Heart right ventricle (tissue), 16 donors: ENCODE results near the gene RPRD1B. TPM values are rescaled to one million over a fixed set of nuclear protein-coding genes. Genes with fewer than 3 reads are reported as not detected.

Experiments used
- ATAC-seq, 8 donors: fragments of 200-7000 bp; cut with Tn5 transposase; one replicate each; pipeline ENCODE4 v1.9.1; 2020; ENCODE audit warnings: mild to moderate bottlenecking in 8 of 8, moderate library complexity in 8 of 8, moderate number of reproducible peaks in 1 of 8
- DNase-seq, 2 donors: peaks; one replicate each; pipeline ENCODE4 v3.0.0-alpha.2; 2020
- H3K27ac ChIP-seq, 10 donors: fragments of 200-600 bp; sonication (generic) in 2 of 10; one replicate each; pipeline versions ENCODE4 v1.5.0 to v1.8.0; 2020 to 2022; ENCODE audit warnings: mild to moderate bottlenecking in 3 of 10
- H3K27me3 ChIP-seq, 7 donors: fragments of 200-600 bp; one replicate each; pipeline ENCODE4 v1.8.0; 2021 to 2022; ENCODE audit warnings: mild to moderate bottlenecking in 2 of 7
- H3K36me3 ChIP-seq, 9 donors: fragments of 200-600 bp; sonication (generic) in 1 of 9; one replicate each; pipeline versions ENCODE4 v1.5.0 to v1.8.0; 2020 to 2022; ENCODE audit warnings: mild to moderate bottlenecking in 2 of 9
- H3K4me1 ChIP-seq, 9 donors: fragments of 200-600 bp; sonication (generic) in 1 of 9; one replicate each; pipeline versions ENCODE4 v1.5.0 to v1.8.0; 2020 to 2022; ENCODE audit warnings: mild to moderate bottlenecking in 4 of 9
- H3K4me3 ChIP-seq, 10 donors: fragments of 200-600 bp; sonication (generic) in 2 of 10; one replicate each; pipeline versions ENCODE4 v1.5.0 to v1.8.0; 2020 to 2022; ENCODE audit warnings: mild to moderate bottlenecking in 7 of 10, moderate library complexity in 2 of 10
- H3K9me3 ChIP-seq, 11 donors: fragments of 200-600 bp in 10 of 11; sonication (generic) in 2 of 11; one replicate each; pipeline versions ENCODE4 v1.5.0 to v1.8.0; 2013 to 2022; ENCODE audit warnings: mild to moderate bottlenecking in 2 of 11, control low read depth in 1 of 11, moderate library complexity in 1 of 11
- WGBS, 2 donors: extraction: QIAGEN DNeasy Blood & Tissue Kit; methylation state at CpG; one replicate each; pipeline ENCODE4 v1.1.7; 2013; ENCODE audit warnings: inconsistent platforms in 1 of 2; 5-methylcytosine and 5-hydroxymethylcytosine counted together
- intact Hi-C, 10 donors: fragments of 100-400 bp; cut with DNase I; formaldehyde crosslinking; loops; one replicate each; pipeline versions ENCODE4 v1.11.1 to v1.14.2; 2022
- polyA plus RNA-seq, 2 donors: library from polyadenylated mRNA; stranded (reverse); fragments of 200-250 nt; gene quantifications; one replicate each; pipeline ENCODE4 v1.2.3, GENCODE V29; 2013
- total RNA-seq, 10 donors: library from RNA; stranded (reverse); fragmentation: NEBNext Ultra II Directional in 3 of 10; extraction: Animal tissue kit (Norgen Biotek cat#: 25700) in 3 of 10; gene quantifications; one replicate each; pipeline versions ENCODE4 v1.2.1 to v1.2.4, GENCODE V29; 2021 to 2023
- TF ChIP-seq, protein P1 (sequence below), 9 donors: fragments of 200-600 bp; sonication (generic) in 2 of 9; IDR thresholded peaks; one replicate each; pipeline versions ENCODE4 v1.5.0 to v1.8.0; 2021 to 2022; ENCODE audit warnings: antibody characterized with exemption in 9 of 9, mild to moderate bottlenecking in 5 of 9, moderate library complexity in 1 of 9
- donor health status: Arrhythmogenic right ventricular cardiomyopathy.
- donor health status: ischemic (EF 13 %, LVEDD 7.1; RV severe dilation, severe dysfunction).
- donor health status: healthy with polysubstance abuse.
- donor health status: DM: no; HTN: yes; CAD: no.
- donor health status: DM: no; HTN: no; CAD: no.
- donor health status: ischemic (EF 25% LVEDD 6.9; RV normal size, moderate dysfunction).
- donor health status: ischemic (EF 25% LVEDD 5.7; RV mildly dilated, moderate dysfunction).
- donor health status: healthy.
- donor health status: DM: yes; HTN: yes; CAD: no.
- donor health status: Ischemic cardiomyopathy.
- donor health status: ischemic (EF 35%, LVEDD 5.7; RV mildly dilated, moderate dysfunction).
- donor health status: nonischemic (EF 11% LVEDD 7.7; RV severe dilation, severe dysfunction).
- donor health status: DM: yes; HTN: yes; CAD: no.
- donor health status: PGD.
- donor health status: ischemic (EF 29% LVEDD 5.4; RV normal size, mild dysfunction).
- donor health status: nonischemic (EF 23%, LVEDD 6.1; RV moderate dilation, normal function).

RPRD1B gene
- total and polyA plus RNA-seq, 12 donors: 10.4 to 78.1 (median 47.3) TPM

DNA sequence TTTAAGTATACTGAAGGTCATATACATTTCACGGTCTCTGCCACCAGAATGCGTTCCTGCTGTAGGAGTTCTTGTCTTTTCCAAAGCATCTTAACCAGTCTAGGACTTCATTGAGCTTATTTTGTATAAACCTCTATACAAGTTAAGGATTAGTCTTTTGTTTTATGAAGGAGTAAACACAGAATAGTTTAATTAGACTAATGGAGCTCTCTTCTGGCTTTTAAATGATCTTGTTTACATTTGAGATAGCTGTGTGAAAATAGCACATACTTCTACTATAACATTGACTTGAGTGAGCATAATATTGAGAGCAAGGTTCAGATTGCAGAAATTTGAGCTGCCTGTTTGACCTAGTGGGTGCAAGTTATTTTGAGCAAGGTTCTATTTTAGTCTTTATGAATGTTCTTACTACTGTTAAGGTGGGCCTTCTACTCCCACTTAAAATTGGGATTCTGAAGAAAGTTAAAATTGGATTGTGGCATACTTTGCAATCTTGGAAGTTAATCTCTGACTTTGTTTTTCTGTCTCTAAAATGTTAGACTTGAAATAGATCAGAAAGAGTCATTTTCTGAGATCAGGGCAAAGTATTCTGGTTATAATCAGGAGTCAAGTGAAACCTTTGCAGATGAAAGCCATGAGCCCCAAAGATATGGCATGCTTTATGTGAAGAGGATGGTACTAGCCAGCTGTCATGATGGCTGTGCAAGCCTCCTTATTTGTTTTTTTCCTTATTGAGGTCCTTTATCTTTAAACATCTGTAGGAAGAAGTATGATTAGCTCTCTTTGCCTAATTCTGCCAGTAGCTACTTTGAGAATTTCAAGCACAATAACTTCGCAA lies 41.8 kb downstream of the RPRD1B start:
- H3K27me3 ChIP-seq: no peaks in the 10 kb centered on the region
- H3K4me1 ChIP-seq: peaks cover 8 to 66% (median 41%) of the 10 kb centered on the region in 9 donors

DNA sequence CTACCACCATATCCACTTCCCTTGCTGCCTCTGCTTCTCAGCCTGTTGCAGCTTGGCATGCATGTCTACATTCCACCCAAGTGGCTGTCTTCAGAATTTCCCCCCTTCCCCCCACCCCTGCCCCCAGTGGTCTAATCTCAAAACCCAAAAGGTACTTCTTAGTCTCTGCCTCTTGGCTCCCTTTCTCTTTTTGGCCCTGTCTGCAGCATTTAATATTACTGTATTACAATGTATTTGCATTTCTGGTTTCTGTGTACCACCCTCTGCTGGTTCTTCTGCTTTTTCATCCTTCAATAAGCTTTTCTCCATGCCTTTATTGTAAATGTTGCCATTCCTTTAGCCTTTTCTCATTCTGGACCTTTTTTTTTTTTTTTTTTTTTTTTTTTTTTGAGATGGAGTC lies 43.0 kb downstream of the RPRD1B start:
- H3K27ac ChIP-seq: peak overlapping the region in 9 of 10 donors; percentile 66 to 91 (median 82)
- no peak overlapping the region for H3K4me3 ChIP-seq
- ATAC-seq: no peak
- TF ChIP-seq, protein P1, sequence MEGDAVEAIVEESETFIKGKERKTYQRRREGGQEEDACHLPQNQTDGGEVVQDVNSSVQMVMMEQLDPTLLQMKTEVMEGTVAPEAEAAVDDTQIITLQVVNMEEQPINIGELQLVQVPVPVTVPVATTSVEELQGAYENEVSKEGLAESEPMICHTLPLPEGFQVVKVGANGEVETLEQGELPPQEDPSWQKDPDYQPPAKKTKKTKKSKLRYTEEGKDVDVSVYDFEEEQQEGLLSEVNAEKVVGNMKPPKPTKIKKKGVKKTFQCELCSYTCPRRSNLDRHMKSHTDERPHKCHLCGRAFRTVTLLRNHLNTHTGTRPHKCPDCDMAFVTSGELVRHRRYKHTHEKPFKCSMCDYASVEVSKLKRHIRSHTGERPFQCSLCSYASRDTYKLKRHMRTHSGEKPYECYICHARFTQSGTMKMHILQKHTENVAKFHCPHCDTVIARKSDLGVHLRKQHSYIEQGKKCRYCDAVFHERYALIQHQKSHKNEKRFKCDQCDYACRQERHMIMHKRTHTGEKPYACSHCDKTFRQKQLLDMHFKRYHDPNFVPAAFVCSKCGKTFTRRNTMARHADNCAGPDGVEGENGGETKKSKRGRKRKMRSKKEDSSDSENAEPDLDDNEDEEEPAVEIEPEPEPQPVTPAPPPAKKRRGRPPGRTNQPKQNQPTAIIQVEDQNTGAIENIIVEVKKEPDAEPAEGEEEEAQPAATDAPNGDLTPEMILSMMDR (IDR thresholded peaks at IDR 0.05): no peak
- no peak for DNase-seq
- peaks cover 0 to 4% (median 0%) of the 10 kb centered on the region in 11 donors for H3K9me3 ChIP-seq
- H3K27me3 ChIP-seq: no peaks in the 10 kb centered on the region
- peaks cover 0 to 74% (median 10%) of the 10 kb centered on the region in 9 donors for H3K36me3 ChIP-seq
- peaks cover 8 to 69% (median 41%) of the 10 kb centered on the region in 9 donors for H3K4me1 ChIP-seq
- intact Hi-C loops: no loop called here

More for the DNA sequence above, 41.8 kb downstream of the RPRD1B start:
- 63 to 74% methylated on average over 3 of the region's 3 CpGs for WGBS, 2 donors
- peaks cover 0 to 76% (median 16%) of the 10 kb centered on the region in 9 donors for H3K36me3 ChIP-seq
- TF ChIP-seq, protein P1 (IDR thresholded peaks at IDR 0.05): no peak
- ATAC-seq: peak in 5 of 8 donors; percentile 19 to 48 (median 35)
- no peak overlapping the region for H3K4me3 ChIP-seq
- DNase-seq: no peak
- no peaks in the 10 kb centered on the region for H3K9me3 ChIP-seq
- intact Hi-C loops: no loop called here
- H3K27ac ChIP-seq: peak overlapping the region; percentile 36 to 91 (median 82)

DNA sequence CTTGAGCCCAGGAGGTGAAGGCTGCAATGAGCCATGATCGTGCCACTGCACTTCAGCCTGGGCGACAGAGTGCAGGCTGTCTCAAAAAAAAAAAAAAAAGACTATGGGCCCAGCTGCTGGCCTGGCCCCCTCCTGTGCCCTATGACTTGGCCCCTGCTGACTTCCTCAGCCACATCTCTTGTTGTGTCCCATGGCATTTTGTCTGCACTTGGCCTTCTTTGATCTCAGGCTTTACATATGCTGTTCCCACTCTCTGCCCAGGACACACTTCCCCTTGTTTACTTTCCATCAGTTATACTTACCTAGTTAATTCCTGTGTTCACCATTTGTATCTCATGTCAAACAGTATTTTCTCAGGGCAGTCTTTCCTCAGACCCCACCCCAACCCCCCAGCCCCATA lies 44.5 kb downstream of the RPRD1B start:
- Histone ChIP-seq H3K36me3 (peaks cover 0 to 69% (median 7%) of the 10 kb centered on the region in 9 donors), H3K4me3 (no peak overlapping the region), H3K27ac (peak overlapping the region in 5 of 10 donors; percentile 22 to 91 (median 25)), H3K9me3 (peaks cover 0 to 4% (median 0%) of the 10 kb centered on the region in 11 donors), H3K27me3 (no peaks in the 10 kb centered on the region), H3K4me1 (peaks cover 6 to 65% (median 37%) of the 10 kb centered on the region in 9 donors)
- ATAC-seq (no peak), DNase-seq (no peak)
- intact Hi-C loops: no loop called here
- TF ChIP-seq, protein P1 (IDR thresholded peaks at IDR 0.05): no peak
- 90 to 94% methylated on average over 2 of the region's 2 CpGs for WGBS, 2 donors

DNA sequence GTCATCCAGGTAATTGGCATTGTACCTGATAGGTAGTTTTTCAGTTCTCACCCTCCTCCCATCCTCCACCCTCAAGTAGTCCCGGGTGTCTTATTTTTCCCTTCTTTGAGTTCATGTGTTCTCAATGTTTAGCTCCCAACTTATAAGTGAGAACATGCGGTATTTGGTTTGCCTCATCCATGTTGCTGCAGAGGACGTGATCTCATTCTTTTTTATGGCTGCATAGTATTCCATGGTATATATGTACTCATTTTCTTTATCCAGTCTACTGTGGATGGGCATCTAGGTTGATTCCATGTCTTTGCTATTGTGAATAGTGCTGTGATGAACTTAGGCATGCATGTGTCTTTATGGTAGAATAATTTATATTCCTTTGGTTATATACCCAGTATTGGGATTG lies 45.8 kb downstream of the RPRD1B start:
- no peaks in the 10 kb centered on the region for H3K27me3 ChIP-seq
- ATAC-seq: no peak
- H3K9me3 ChIP-seq: peaks cover 0 to 4% (median 0%) of the 10 kb centered on the region in 11 donors
- DNase-seq: no peak
- 99% methylated on average over 3 of the region's 3 CpGs for WGBS, 2 donors
- TF ChIP-seq, protein P1 (IDR thresholded peaks at IDR 0.05): no peak
- H3K4me3 ChIP-seq: no peak overlapping the region
- H3K27ac ChIP-seq: no peak overlapping the region
- H3K36me3 ChIP-seq: peaks cover 0 to 74% (median 7%) of the 10 kb centered on the region in 9 donors
- H3K4me1 ChIP-seq: peaks cover 0 to 65% (median 37%) of the 10 kb centered on the region in 9 donors
- intact Hi-C loops: no loop called here
